Left lobe of liver (tissue), 2 donors: ENCODE data around the gene PPP6R3. TPM values are rescaled to one million over a fixed set of nuclear protein-coding genes. Genes with fewer than 3 reads are reported as not detected.

Experiments
- ATAC-seq: fragments of 200-7000 bp; cut with Tn5 transposase; one replicate; pipeline ENCODE4 v1.9.1; 2020; ENCODE audit warnings: mild to moderate bottlenecking, moderate library complexity
- DNase-seq: peaks from one replicate; pipeline ENCODE4 v3.0.0-alpha.2; 2020; ENCODE audit warnings: low spot score
- total RNA-seq: library from RNA; stranded (reverse); gene quantifications from one replicate; pipeline ENCODE4 v1.2.1, GENCODE V29; 2021
- donor health status: DM: no; HTN: no; CAD: no; lungs with moderate emphysema.
- donor health status: DM: no; HTN: yes; CAD: no.

PPP6R3 gene
- total RNA-seq, 1 donor from 2014 or later, result 35.1 TPM

DNA sequence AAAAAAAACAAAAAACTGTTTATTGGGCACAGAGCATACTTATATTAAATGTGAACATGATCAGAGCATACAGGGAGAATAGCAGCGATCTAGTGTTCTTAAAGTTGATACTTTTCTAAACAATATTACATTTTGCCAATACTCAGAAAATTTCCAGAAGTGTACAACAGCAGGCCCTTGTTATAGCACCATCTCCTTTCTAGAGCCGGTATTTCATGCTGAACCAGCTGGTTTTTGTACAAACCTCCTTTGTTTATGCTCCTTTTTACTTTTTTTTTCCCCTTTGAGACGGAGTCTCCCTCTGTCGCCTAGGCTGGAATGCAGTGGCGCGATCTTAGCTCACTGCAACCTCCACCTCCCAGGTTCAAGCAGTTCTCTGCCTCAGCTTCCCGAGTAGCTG, 90.7 kb downstream of the PPP6R3 start:
- DNase-seq, result no peak
- no peak for ATAC-seq

DNA sequence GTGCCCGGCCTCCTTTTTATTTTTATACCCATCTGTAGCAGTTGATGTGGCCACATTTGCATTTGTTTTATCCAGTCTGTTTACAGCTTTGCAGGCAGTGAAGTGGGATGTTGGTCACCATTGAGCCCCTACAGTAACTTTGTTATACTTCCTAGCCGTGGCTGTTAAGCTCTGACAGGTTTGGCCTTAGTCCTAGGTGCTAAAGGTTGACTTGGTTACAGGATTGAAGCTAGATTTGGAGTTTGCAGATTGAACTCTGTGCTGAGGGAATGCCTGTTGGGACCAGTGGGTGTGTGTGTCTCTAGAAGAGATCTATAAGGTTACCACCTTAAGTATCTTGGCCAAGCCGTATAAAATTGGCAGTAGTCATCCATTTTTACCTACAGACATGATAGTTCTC, 91.2 kb downstream of the PPP6R3 start:
- DNase-seq (no peak), ATAC-seq (peak; percentile 92)

DNA sequence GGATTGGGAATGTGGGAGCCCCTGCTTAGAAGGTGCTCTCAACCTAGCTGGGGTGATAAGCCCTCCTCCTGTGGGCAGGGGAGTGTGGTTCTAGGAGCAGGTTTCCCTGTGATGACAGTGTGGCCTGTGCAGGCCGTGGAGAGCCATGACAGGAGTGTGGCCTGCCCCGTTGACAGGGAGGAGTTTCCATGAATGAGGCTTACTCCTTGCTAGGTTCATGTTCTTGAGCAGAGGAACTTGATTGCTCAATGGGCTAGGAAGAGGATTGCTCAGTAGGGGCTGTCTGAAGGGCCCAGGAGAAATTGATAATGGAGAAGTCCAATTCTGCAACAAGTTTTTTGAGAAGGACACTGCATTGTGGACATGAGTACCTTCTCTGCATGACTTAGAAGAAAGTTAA, 92.0 kb downstream of the PPP6R3 start:
- no peak for DNase-seq

DNA sequence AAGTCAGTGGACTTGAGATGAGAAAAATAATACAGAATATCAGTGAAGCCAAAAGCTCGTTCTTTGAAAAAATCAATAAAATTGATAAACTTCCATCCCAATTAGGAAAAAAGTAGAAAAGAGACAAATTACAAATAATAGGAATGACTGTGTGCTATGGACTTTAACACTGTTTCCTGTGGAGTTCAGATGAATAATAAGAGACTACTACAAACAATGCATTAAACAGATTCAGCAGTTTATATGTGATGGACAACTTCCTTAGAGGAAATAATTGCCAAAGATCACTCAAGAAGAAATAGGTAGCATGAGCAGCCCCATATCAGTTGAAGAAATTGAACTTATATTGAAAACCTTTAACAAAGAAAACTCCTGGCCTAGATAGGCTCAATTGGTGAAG, 99.7 kb downstream of the PPP6R3 start:
- no peak for DNase-seq
- no peak for ATAC-seq

More for the DNA sequence above, 92.0 kb downstream of the PPP6R3 start:
- ATAC-seq, result peak; percentile 8

DNA sequence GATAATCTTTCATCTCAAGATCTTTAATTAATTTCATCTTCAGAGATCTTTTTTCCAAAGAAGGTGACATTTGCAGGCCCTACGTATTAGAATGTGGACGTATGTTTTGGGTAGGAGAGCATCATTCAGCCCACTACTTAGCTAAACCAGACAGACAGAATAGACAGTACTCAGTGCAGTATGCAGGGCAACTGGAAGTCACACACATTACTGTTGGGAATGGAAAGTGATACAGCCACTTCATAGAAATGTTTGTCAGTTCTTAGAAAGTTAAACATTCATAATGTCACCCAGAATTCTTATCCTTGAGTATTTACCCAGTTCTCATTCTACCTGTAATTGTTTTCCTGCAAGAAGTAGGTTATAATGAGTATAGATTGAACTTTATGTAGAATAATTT, 102.9 kb downstream of the PPP6R3 start:
- ATAC-seq, result no peak

DNA sequence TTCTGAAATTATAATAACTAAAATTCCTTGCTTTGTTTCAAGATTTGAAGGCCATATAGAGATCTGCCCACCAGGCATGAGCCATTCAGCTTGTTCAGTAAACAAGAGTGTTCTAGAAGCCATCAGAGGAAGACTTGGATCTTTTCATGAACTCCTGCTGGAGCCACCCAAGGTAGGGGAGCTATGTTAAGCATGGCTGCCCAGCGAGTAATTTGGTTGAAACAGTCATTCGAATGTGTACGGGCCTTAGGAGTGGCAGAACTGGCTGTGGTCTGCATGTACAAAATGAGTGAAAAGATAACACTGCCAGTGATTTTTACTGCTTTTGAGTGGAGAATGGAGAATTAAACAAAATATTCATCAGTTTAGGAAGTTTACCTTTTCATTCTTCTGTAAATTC, 103.7 kb downstream of the PPP6R3 start:
- ATAC-seq, result no peak
- no peak for DNase-seq

More for the DNA sequence above, 102.9 kb downstream of the PPP6R3 start:
- no peak for DNase-seq

DNA sequence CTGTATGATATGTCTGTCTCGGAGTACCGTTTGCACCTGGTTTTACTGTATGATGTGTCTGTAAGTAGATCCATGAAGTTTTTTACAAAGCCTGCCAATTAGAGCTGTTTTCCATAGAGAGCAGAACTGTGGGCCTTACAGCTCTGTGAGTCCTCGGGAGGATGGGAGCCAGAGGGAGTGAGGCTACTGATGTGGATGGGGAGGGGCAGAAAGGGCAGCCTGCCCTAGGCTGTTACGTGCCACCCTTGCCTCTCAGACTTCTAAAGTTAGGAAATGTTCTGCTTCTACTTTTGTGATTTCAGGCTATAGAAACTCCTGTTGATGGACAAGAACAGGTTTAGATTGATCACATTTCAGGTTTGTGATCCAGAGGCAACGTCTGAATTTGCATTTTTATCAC, 105.2 kb downstream of the PPP6R3 start:
- peak; percentile 40 for ATAC-seq

DNA sequence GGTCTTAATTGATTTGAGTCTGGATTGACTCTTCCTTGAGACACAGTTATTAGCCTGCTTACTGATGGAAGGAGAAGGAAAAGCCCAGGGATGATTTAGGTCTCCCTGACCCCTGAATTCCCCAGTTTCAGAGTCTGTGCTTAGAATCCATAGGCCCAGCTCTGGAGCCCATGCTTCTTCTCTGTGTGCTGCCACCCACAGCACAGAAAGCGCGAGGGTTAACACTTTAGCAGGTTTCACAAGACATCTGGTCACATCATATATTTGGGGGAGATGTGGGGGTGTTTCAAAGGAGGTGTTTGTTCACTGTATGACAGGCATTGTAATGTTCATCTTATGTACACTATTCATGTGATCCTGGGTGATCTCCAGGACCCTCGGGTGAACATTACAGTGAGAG, 107.0 kb downstream of the PPP6R3 start:
- ATAC-seq (no peak), DNase-seq (no peak)

More for the DNA sequence above, 105.2 kb downstream of the PPP6R3 start:
- DNase-seq, result no peak

DNA sequence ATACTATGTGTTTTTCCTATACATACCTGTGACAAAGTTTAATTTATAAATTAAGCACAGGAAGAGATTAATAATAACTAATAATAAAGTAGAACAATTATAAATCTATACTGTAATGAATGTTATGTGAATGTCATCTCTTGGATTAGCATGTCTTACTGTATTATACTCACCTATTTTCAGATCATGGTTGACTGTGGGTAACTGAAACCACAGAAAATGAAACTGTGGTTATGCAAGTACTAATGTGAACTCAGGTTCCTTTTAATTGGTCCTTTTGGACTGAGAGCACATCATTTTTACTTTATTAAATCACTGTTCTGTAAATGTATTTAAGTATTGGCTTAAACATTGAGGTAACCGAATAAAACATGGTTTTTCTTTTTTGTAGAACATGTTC, 108.8 kb downstream of the PPP6R3 start:
- ATAC-seq (no peak), DNase-seq (no peak)

DNA sequence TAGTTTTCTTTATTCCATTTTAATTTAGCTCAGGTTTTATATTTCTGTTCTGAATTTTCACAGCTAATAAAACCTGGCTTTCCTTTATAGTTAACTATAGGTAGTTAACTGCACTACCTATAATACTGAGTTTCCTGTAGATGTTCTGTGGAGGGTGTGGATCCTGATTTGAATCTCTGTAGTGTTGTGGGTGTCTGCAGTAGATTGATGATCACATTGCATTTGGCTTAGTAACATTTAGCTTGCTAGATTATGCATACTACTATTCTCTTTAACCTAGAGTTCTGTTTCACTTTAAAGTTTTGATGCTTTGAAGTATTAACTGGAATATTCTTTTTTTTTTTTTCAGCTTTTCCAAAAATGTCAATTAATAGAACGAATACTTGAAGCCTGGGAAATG, 110.1 kb downstream of the PPP6R3 start:
- DNase-seq, result no peak
- ATAC-seq, result no peak

DNA sequence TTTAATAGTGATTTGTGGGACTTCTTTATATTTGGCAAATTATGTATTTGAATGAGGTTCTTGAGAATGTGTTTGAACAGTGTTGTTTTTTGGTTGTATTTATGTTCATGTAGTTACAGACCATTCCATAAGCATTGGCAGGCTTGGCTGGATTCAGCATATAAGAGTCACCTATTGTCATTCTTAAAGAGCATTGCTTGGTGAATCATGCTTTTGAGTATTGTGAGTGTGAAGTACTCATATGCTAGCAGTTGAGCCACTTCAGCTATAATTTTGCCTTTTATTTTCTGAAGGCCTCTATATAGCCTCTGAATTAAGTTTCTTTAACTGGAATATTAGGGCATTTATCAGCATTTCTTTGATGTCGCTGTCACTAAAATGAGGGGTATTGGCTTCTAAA, 113.8 kb downstream of the PPP6R3 start:
- ATAC-seq (no peak), DNase-seq (no peak)

DNA sequence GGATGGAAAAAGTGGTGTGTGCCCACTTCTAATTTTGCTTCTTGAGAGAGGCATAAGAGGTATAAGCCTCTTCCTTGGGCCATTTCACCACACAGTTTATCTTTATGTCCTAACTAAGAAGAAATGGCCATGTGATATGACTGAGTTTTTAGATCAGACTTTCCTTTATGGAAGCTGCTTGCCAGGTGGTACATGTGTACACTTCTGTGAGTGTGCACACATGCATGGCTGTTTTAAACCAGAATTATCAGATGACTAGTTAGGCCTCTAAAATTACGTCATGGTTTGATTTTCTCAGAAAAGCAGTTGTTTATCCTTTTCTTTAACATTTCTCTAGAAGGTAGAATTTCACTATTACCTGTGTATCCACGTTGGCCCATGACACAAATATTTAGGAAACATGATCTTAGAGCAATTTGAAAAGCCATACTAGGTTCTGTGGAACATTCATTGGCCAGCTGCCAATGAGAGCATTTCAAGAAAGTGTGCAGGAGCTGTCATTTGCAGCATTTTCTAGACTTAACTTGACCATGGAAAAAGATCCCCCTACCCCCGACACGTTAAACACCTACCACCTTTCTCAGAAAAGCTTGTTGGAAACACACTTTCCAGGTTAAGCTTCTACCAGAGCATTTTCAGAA, 114.6 kb downstream of the PPP6R3 start:
- DNase-seq, result no peak
- ATAC-seq, result no peak

DNA sequence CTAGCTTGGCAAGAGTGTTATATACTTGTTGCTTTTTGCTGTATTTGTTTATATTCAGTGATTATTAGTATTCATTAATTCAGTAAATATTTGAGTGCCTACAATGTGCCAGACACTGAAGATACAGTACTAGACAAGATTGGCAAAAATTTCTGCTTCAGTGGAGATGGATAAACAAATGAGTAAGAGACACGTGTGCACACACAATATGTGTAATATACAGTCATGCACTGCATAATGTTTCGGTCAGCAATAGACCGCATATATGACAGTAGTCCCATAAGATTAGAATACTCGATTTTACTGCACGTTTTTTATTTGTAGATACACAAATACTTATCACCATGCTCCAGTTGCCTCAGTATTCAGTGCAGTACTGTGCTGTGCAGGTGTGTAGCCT, 118.9 kb downstream of the PPP6R3 start:
- no peak for DNase-seq
- ATAC-seq, result no peak

DNA sequence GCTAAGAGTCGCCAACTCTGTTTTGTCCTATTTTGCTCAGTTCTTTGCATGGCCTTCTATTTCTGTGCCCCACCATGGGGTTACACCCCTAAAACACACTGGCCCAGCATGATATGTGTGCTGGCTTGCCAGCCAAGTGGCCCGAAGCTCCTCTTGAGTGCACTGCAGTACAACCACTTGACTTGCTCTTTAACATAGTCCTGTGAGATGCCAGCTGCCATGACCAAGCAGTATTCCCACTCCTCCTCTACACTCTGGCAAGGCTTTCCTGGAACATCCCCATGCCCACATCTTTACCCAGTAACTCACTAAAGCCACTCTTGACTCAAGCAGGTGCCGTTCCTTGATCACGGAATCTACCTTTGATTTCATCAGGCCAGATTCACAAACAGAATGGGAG, 120.9 kb downstream of the PPP6R3 start:
- ATAC-seq, result peak; percentile 19

DNA sequence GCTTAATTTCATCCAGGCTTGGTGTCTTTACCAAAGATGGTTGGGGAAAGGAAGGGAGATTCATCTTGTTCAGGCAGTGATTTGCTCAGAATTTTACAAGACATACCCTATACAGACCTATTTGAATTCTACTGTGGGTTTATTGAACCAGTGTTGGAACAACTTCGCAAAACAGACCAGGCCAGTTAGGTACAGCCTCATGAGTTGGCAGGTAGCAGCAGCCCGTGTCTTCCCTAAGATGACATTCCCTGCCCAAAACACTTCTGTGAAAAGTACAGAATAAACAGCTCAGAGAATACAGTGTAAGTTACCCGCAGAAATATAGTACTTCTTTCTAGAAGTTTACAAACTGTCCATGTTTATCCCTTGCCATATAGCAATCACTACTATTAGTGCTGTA, 121.3 kb downstream of the PPP6R3 start:
- DNase-seq (no peak), ATAC-seq (no peak)

More for the DNA sequence above, 120.9 kb downstream of the PPP6R3 start:
- DNase-seq, result no peak

DNA sequence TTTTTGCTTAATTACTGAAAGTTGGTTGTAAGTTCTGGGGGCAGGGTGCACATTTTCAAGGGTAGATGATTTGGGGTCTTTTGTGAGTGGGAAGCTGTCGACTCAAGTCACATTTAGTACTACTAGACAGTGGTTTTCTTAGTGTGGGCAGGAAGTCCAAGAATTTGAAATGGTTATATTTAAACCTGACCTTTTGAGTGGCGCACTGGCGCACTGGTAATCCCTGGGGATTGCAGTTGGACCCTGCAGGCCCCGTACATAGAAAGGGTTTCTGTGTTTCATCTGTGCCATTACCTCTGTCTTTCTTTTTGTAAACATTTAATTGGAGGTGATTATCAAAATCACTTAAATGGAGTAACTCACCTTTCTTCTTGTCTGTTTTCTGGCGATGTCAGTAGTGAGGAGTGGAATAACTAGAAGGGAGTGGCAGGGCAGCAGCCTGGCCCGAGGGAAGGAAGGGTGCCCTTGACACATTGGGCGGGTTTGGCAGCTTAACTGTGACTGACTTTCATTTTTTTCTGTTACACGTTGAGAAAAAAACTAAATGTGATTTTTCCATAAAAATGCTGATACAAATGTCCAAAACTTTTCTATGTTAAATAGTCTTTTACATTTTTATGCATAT, 122.0 kb downstream of the PPP6R3 start:
- ATAC-seq (no peak), DNase-seq (no peak)

DNA sequence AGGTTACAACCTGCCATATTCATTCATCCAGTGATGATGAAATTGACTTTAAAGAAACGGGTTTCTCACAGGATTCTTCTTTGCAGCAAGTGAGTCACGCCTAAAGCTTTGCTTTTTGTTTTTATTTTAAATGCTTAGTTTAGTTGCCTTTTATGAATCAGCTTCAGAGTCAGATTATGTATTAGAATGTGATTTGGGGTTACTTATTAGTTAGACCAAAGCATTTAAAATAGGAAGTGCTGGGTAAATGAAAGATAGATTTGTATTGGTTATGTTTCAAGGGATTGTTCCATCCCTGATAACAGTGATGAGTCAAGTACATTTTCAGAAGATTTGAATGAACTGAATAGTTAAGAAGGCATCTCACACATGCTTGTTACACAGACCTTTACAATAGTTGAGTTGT, 122.5 kb downstream of the PPP6R3 start:
- ATAC-seq, result no peak
- no peak for DNase-seq

DNA sequence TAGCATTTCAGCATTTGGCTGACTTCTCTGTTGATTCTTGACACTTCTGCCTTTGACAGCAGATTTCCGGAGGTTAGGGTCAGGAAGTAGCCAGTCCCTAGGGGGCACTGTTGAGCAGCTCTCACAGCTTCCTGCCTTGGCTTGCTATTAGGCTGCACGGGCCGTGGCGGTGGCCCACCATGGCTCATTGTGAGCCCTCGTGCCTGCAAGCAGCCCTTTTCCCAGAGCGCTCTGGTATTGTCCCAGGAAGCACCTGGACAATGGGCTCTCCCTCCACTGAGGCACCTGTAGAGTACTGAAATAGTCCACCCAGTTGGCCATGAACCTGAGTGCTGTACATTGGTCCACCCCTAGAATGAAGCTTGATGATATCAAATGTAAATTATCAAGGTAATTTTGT, 123.5 kb downstream of the PPP6R3 start:
- no peak for DNase-seq
- peak; percentile 78 for ATAC-seq

DNA sequence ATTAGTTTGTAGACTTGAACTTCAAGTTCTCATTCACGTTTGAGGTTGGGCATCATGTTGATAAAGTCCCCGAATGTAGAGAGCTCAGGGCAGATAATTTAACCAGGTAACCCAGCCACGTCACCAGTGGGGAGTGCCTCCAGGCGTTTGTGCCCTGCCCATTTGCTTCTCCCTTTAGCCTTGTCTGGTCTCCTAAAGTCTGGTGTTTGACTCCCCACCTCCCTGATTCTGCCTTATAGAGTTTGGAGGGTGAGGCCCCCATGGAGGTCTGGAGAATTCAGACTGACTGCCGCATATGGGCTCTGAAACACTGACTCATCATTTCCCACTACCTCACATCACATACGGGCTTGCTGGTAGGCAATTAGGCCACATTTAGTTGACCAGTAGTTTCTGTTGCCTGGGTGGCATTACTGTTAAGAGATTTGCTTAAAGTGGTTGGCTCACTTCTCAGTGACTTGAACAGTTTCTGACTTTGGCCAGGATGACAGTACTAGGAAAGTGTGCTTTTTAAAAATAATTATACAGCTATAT, 124.5 kb downstream of the PPP6R3 start:
- DNase-seq (no peak), ATAC-seq (no peak)

DNA sequence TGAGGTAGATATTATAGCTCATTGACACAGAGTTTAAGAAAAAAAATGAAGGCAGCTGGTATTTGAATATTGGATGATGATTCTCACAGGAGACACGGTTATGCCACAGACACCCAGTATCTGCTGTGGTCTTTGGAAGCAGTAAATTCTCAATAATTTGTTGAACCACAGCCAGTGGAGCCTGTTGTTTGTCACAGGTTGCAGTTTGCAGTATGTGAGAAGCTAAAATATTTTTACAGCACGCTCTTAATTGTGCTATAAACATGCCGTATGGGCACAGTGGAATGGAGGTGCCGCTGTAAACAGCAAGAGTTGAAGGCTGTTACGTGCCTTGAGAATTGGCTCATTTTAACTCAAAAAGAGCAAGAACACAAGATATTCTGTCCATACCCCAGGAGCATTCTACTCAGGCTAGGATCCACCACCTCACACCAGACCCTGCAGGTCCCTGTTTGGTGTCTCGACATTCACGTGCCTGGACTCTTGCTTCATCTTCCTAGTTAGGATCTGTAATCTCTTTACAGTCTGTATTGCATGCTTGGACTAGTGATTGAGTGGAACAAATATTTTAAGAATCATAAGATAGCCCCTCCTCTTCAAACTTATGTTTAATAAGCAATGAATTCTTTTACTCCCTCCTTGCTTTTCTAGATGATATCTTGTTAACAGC, 129.1 kb downstream of the PPP6R3 start:
- DNase-seq, result no peak
- ATAC-seq, result no peak

DNA sequence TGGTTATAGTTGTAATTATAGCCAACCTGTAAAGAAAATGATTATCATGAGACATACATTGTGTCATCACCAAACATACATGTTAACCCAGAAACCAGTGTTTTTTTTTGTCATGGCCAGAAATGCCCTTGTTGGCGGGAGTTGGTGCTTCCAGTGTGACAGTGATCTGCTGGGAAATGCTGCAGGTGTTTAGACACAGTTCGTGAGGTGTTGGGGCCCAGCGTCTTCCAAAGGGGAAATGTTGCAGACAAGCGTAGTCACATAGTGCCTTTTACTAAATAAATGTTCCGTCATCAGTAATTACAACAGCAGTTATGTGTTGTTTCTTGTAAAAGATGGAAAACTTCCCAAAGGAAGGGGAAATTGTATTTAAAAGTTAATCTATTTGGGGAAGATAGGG, 131.2 kb downstream of the PPP6R3 start:
- DNase-seq, result no peak
- ATAC-seq, result no peak

DNA sequence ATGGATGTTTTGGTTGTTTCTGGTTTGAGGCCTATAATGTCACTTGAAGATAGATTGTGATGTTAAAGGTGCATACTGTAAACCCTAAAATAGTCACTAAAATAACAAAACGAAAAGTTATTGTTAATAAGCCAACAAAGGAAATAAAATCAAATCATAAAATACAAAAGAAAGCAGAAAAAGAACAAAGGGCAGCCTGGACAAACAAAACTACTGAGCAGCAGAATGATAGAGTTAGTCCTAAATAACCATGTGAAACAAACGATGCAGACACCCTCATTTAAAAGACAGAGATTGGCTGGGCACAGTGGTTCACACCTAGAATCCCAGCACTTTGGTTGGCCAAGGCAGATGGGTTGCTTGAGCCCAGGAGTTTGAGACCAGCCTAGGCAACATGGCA, 132.9 kb downstream of the PPP6R3 start:
- DNase-seq (no peak), ATAC-seq (no peak)
